Astrocyte of the spinal cord (primary cell): Measurements from ENCODE around the gene EPPIN.

ENCODE experiments used
- DNase-seq: peaks from one replicate; pipeline ENCODE4 v3.0.0; 2011; ENCODE audit warnings: low read depth, low spot score
- H3K4me3 ChIP-seq: 2 replicates; pipeline ENCODE4 v1.5.1; 2011; ENCODE audit warnings: low read depth, mild to moderate bottlenecking, low read length, moderate library complexity
- CTCF ChIP-seq: IDR thresholded peaks from 2 replicates; pipeline ENCODE4 v1.5.1; 2012; ENCODE audit warnings: low read depth, mild to moderate bottlenecking, low read length, inconsistent platforms
- in situ Hi-C: cut with HindIII; loops from 2 replicates; pipeline ENCODE4 v1.10.0; 2017; ENCODE audit warnings: low sequenced_read_pairs

EPPIN gene

DNA sequence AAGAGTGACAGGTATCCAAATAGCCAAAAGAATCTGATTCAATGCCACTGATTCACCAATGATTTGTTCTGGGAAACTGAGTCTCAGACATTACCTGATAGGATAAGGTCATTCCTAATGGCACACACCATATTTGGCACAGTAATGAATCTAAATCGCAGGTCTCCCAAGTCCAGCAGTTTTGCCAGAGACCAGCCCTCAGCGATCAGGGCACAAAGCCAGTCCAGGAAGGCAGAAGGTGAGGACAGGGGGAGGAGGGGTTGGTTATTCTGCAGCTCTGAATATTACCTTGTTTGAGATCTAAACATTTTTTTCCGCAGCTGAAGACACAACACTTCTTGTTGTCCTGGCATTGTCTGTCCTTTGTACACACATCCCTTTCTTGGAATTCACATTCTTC lies 1.9 kb downstream of the EPPIN start:
- in situ Hi-C loops, result no loop called here
- no peak overlapping the region for H3K4me3 ChIP-seq
- DNase-seq, result no peak
- TF ChIP-seq CTCF, result no peak

- DNase-seq, result no peak
- no peak within 1 kb of the TSS for H3K4me3 ChIP-seq
- TF ChIP-seq CTCF, result no peak
- in situ Hi-C loops, result no loop called here
Observed at GRCh38 chr20:45539382-45539781, 7.8 kb downstream of the EPPIN start, which contains the start of gene WFDC6. Gene WFDC6, minus strand, starts transcription at chr20:45539482. Its CDS starts 75 bp downstream, at chr20:45539407.

GRCh38 chr20:45538209-45538799 lies 8.9 kb downstream of the EPPIN start:
- no peak for TF ChIP-seq CTCF
- in situ Hi-C loops, result no loop called here
- no peak overlapping the region for H3K4me3 ChIP-seq
- DNase-seq, result no peak

DNA sequence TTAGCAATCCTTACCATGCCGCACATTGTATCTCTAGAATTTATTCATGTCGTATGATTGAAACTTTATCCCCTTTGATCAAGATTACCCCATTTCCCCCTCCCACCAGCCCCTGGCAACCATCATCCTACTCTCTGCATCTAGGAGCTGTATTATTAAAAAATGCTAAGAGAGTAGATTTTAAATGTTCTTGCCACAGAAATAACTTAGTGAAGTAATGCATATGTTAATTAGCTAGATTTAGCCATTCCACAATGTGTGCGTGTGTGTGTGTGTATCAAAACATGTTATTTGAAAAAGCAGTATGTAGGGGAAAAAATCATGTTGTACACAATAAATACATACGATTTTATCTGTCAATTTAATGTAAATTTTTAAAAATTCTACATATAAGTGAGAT lies 19.9 kb downstream of the EPPIN start:
- in situ Hi-C loops, result no loop called here
- no peak for DNase-seq
- no peak for TF ChIP-seq CTCF
- H3K4me3 ChIP-seq, result no peak overlapping the region

DNA sequence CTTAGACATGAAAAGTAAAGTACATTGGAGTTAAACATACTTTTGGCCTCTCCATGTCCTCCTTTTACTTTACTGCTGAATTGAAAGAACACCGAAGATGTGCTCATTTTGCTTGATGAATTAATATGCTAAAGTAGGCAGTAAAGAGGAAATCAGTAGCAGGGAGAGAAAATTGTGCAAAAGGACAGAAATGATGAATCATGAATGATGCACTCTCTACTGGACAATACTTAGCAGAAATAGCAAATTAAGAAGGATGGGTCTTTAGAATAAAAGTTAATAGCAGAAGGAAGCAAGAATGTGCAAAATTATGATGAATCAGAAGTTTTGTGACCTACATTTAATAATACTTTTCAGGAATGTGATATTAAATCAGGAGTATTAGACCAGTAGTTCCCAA lies 23.4 kb downstream of the EPPIN start:
- in situ Hi-C loops, result no loop called here
- TF ChIP-seq CTCF, result no peak
- H3K4me3 ChIP-seq, result no peak overlapping the region
- no peak for DNase-seq

DNA sequence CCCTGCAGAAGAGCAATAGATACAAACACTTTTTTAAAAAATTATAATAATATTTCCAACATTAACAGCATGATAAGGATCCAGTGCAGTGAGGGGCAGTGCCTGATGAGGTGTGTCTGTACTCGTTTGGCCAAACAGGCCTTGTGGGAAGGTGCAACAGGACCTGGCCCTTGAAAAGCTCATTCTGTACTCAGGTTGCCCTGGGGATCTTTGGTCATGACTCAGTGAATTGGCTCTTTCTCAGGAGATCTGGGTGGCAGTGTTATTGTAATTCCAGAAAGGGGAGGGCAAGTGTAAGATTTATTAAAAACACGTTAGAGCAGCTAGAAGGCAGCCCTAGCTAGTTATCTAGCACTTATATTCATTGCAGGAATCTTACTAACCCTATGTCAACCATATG lies 28.9 kb downstream of the EPPIN start:
- DNase-seq, result no peak
- TF ChIP-seq CTCF, result no peak
- in situ Hi-C loops, result no loop called here
- H3K4me3 ChIP-seq, result no peak overlapping the region
